ENCODE results near the gene RTN4. TPM values are rescaled to one million over a fixed set of nuclear protein-coding genes. Genes with fewer than 3 reads are reported as not detected.

RTN4 gene
- total RNA-seq, 1 experiment from 2014 or later, result 200 TPM

DNA sequence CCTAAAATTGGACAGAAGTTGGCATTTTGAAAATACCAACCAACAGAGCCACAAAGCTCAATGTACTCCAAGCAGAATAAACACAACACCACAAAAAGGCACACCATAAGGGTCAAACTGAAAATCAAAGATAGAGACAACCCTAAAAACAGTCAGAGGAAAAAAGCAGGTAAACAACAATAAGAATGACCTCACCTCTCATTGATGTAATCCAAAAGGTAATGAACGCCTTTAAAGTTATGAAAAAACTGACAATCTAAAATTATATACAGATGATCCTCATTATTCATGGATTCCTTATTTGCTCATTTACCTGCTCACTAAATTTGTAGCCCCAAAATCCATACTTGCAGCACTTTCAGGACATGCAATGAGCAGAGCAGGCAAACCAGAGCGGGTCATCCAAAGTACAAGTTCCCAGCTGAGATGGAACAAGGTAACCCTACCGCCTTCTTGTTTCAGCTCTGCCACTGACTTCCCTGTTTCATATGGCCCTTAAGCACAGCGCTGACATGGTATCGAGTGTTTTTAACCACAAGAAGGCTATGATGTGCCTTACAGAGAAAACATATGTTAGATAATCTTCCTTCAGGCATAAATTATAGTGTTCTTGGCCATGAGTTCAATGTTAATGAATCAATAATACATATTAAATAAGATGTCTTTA lies 17.0 kb downstream of the RTN4 start:
- H3K4me1 Mint-ChIP-seq, result peaks cover 45 to 46% of the 10 kb centered on the region in 2 experiments
- no peaks in the 10 kb centered on the region for H3K23me2 ChIP-seq (ENCODE audit: insufficient read length, low read depth, low read length, poor library complexity, severe bottlenecking)
- H3K4ac ChIP-seq (ENCODE audit: low read depth, low read length), result no peak overlapping the region
- H3K27ac Mint-ChIP-seq, result peak overlapping the region in 1 of 3 experiments; percentile 80; a peak in 2 of 7 replicates
- no peak overlapping the region for H2AK5ac ChIP-seq (ENCODE audit: insufficient read length, low read length)
- TF ChIP-seq, protein P1, sequence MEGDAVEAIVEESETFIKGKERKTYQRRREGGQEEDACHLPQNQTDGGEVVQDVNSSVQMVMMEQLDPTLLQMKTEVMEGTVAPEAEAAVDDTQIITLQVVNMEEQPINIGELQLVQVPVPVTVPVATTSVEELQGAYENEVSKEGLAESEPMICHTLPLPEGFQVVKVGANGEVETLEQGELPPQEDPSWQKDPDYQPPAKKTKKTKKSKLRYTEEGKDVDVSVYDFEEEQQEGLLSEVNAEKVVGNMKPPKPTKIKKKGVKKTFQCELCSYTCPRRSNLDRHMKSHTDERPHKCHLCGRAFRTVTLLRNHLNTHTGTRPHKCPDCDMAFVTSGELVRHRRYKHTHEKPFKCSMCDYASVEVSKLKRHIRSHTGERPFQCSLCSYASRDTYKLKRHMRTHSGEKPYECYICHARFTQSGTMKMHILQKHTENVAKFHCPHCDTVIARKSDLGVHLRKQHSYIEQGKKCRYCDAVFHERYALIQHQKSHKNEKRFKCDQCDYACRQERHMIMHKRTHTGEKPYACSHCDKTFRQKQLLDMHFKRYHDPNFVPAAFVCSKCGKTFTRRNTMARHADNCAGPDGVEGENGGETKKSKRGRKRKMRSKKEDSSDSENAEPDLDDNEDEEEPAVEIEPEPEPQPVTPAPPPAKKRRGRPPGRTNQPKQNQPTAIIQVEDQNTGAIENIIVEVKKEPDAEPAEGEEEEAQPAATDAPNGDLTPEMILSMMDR (conservative IDR thresholded peaks at IDR 0.05), result no peak
- H3K9me3 Mint-ChIP-seq, result peaks cover under 1 to 1% of the 10 kb centered on the region in 2 experiments; a peak in 3 of 5 replicates
- no peaks in the 10 kb centered on the region for H3K9me3 ChIP-seq (ENCODE audit: control insufficient read depth, low read depth, low read length)
- H3K14ac ChIP-seq (ENCODE audit: insufficient read depth, low read length), result no peak overlapping the region
- no peak overlapping the region for H3K23ac ChIP-seq (ENCODE audit: insufficient read length, low read depth, low read length)
- H2AFZ ChIP-seq (ENCODE audit: low read length), result no peak overlapping the region
- H3K27ac ChIP-seq (ENCODE audit: insufficient read length, low read depth, low read length), result no peak overlapping the region
- H3K4me3 Mint-ChIP-seq, result no peak overlapping the region
- no peak overlapping the region for H4K5ac ChIP-seq (ENCODE audit: insufficient read length, low read depth, low read length)
- H2BK15ac ChIP-seq (ENCODE audit: low read depth, low read length), result no peak overlapping the region
- H4K91ac ChIP-seq (ENCODE audit: insufficient read length, low read depth, low read length), result no peak overlapping the region
- H3K56ac ChIP-seq (ENCODE audit: insufficient read length, low read depth, low read length), result no peak overlapping the region
- no peaks in the 10 kb centered on the region for H4K20me1 ChIP-seq (ENCODE audit: control insufficient read depth, insufficient read depth, insufficient read length)
- no peak overlapping the region for H3T11ph ChIP-seq (ENCODE audit: low read length)
- H4K8ac ChIP-seq (replicated peaks; ENCODE audit: insufficient read length, low read depth, low read length), result no peak overlapping the region
- no CpG with 5 or more reads among the region's 5 CpGs for WGBS (ENCODE audit: extremely low coverage, insufficient read length, low lambda C conversion rate)
- H3K4me2 ChIP-seq (ENCODE audit: insufficient read depth, insufficient read length, low read length), result no peak overlapping the region
- DNase-seq, result no peak
- peaks cover 56% of the 10 kb centered on the region for H3K79me2 ChIP-seq (ENCODE audit: insufficient read depth, low read length)
- peaks cover 5% of the 10 kb centered on the region for H3K79me1 ChIP-seq (ENCODE audit: insufficient read depth, low read depth, low read length, poor library complexity, severe bottlenecking)
- no peak overlapping the region for H2BK20ac ChIP-seq (ENCODE audit: low read depth, low read length, poor library complexity, severe bottlenecking)
- H2BK120ac ChIP-seq (ENCODE audit: low read depth, low read length, poor library complexity, severe bottlenecking), result no peak overlapping the region
- H3K9ac ChIP-seq (ENCODE audit: extremely low read depth, insufficient read length, low read length), result no peak overlapping the region
- no peaks in the 10 kb centered on the region for H3K4me1 ChIP-seq (ENCODE audit: insufficient read depth, low read length)
- peaks cover under 1 to 22% (median 10%) of the 10 kb centered on the region in 3 experiments; a peak in 6 of 7 replicates for H3K36me3 Mint-ChIP-seq (ENCODE audit: insufficient read depth in 1 of 3, low read depth in 3 of 3)
- H2BK5ac ChIP-seq (ENCODE audit: insufficient read length, low read length), result no peak overlapping the region
- H3K18ac ChIP-seq (ENCODE audit: insufficient read length, low read depth, low read length), result no peak overlapping the region
- H3K27me3 Mint-ChIP-seq (ENCODE audit: low read depth), result no peaks in the 10 kb centered on the region
- no peaks in the 10 kb centered on the region for H3K27me3 ChIP-seq (ENCODE audit: insufficient read depth, low read length)
- H2BK12ac ChIP-seq (ENCODE audit: insufficient read length, low read depth, low read length), result no peak overlapping the region

All from H9 (cell line).